Naive thymus-derived CD4-positive, alpha-beta T cell (primary cell): ENCODE measurements around the gene FIBIN. TPM values are rescaled to one million over a fixed set of nuclear protein-coding genes. Genes with fewer than 3 reads are reported as not detected.

ENCODE experiments used
- ATAC-seq: fragments of 150-1000 bp; cut with Tn5 transposase; 2 replicates; pipeline ENCODE4 v1.10.0; 2021; ENCODE audit warnings: mild to moderate bottlenecking, moderate library complexity
- CTCF ChIA-PET: fragments of 350-600 bp; sonication (Branson Sonifier 250); formaldehyde crosslinking; loops from one replicate; lab custom pipeline; 2021; ENCODE audit warnings: antibody characterized with exemption; lab: Charles Lee
- POLR2A ChIA-PET: fragments of 350-600 bp; sonication (Branson Sonifier 250); formaldehyde crosslinking; loops from one replicate; lab custom pipeline; 2021; ENCODE audit warnings: antibody characterized with exemption, inconsistent platforms; lab: Charles Lee
- DNase-seq, 9 donors: peaks; one replicate each; pipeline versions ENCODE4 v3.0.0 to v3.0.0-alpha.2; 2020 to 2022; ENCODE audit warnings: mixed read lengths in 1 of 9
- H3K27ac ChIP-seq: one replicate; pipeline ENCODE4 v1.7.0; 2013; ENCODE audit warnings: mild to moderate bottlenecking, low read depth, low read length, moderate library complexity
- H3K27me3 ChIP-seq, 2 donors: one replicate each; pipeline ENCODE4 v1.7.0; 2013; ENCODE audit warnings: low read length in 2 of 2, mild to moderate bottlenecking in 2 of 2, moderate library complexity in 2 of 2; ENCODE audit not compliant: control insufficient read depth in 2 of 2, insufficient read depth in 2 of 2
- H3K36me3 ChIP-seq, 3 experiments: 1 replicate in 2 of 3; 2 replicates in 1 of 3; pipeline ENCODE4 v1.7.0; 2013; ENCODE audit warnings: low read length in 3 of 3, mild to moderate bottlenecking in 3 of 3, moderate library complexity in 1 of 3; ENCODE audit not compliant: insufficient read depth in 3 of 3, control insufficient read depth in 2 of 3
- H3K4me1 ChIP-seq, 2 donors: one replicate each; pipeline ENCODE4 v1.7.0; 2013; ENCODE audit warnings: low read length in 2 of 2, mild to moderate bottlenecking in 2 of 2, moderate library complexity in 1 of 2; ENCODE audit not compliant: control insufficient read depth in 2 of 2, insufficient read depth in 2 of 2
- H3K4me3 ChIP-seq: 2 replicates; pipeline ENCODE4 v1.7.0; 2013; ENCODE audit warnings: mild to moderate bottlenecking, low read length
- H3K9me3 ChIP-seq, 3 experiments: 1 replicate in 2 of 3; 2 replicates in 1 of 3; pipeline ENCODE4 v1.7.0; 2013; ENCODE audit warnings: low read length in 3 of 3; ENCODE audit not compliant: control insufficient read depth in 2 of 3
- H3K27ac Mint-ChIP-seq, 9 donors: one replicate each; pipeline ENCODE4 v1.8.0; 2020 to 2022; ENCODE audit warnings: mixed read lengths in 9 of 9, mild to moderate bottlenecking in 8 of 9, moderate library complexity in 5 of 9, inconsistent platforms in 2 of 9
- H3K27me3 Mint-ChIP-seq, 5 donors: one replicate each; pipeline ENCODE4 v1.8.0; 2021 to 2022; ENCODE audit warnings: mixed read lengths in 5 of 5, mild to moderate bottlenecking in 1 of 5
- H3K36me3 Mint-ChIP-seq, 5 donors: one replicate each; pipeline ENCODE4 v1.8.0; 2020 to 2022; ENCODE audit warnings: mixed read lengths in 5 of 5, mild to moderate bottlenecking in 3 of 5, inconsistent platforms in 1 of 5
- H3K4me1 Mint-ChIP-seq, 7 donors: one replicate each; pipeline ENCODE4 v1.8.0; 2020 to 2022; ENCODE audit warnings: mixed read lengths in 7 of 7, mild to moderate bottlenecking in 3 of 7, inconsistent platforms in 1 of 7
- H3K4me3 Mint-ChIP-seq, 10 donors: one replicate each; pipeline ENCODE4 v1.8.0; 2020 to 2022; ENCODE audit warnings: mild to moderate bottlenecking in 10 of 10, mixed read lengths in 10 of 10, moderate library complexity in 6 of 10, inconsistent platforms in 2 of 10
- H3K9me3 Mint-ChIP-seq, 11 donors: one replicate each; pipeline ENCODE4 v1.8.0; 2020 to 2022; ENCODE audit warnings: mixed read lengths in 11 of 11, mild to moderate bottlenecking in 4 of 11, inconsistent platforms in 1 of 11, moderate library complexity in 1 of 11
- intact Hi-C, 2 donors: fragments of 100-400 bp; cut with micrococcal nuclease; formaldehyde crosslinking; loops; one replicate each; pipeline ENCODE4 v1.15.1; 2023
- polyA plus RNA-seq, 2 donors: library from polyadenylated mRNA; unstranded; fragments of 300-500 nt; fragmentation: Illumina TruSeq; gene quantifications; one replicate each; pipeline ENCODE4 v1.2.3, GENCODE V29; 2021
- total RNA-seq, 6 experiments: library from RNA in 5 of 6; stranded (reverse) in 5 of 6; gene quantifications; 1 replicate in 5 of 6; 2 replicates in 1 of 6; pipeline ENCODE4 v1.2.3 and lab custom pipeline; 2021 to 2026

The FIBIN gene
- total and polyA plus RNA-seq, 7 experiments from 2014 or later = not detected

DNA sequence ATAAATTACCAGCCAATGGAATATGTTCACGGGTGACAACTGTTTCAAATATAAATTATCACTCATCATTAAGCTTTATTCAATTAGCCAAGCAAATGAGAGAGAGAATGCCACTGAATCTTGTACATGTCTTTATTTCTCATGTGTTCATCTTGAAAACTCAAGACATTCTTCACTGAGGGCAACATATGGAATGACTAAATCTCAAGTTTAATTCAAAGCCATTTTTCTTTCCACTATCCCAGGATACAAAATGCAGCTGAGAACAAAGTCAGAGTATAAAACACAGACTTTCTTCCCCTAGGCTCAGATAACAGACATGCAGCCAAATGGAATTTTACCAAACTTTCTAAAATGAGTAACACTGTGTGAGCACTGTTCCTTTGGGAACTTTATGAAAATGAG is 34.7 kb downstream of the FIBIN start:
- no peak for ATAC-seq
- Histone ChIP-seq H3K27ac (no peak overlapping the region), H3K27me3 (no peaks in the 10 kb centered on the region), H3K36me3 (no peaks in the 10 kb centered on the region), H3K4me1 (no peaks in the 10 kb centered on the region), H3K9me3 (no peaks in the 10 kb centered on the region), H3K4me3 (no peak overlapping the region)
- CTCF ChIA-PET = no interaction called here
- Mint-ChIP-seq H3K27me3 (peaks cover 0 to 4% (median 0%) of the 10 kb centered on the region in 5 donors), H3K4me1 (no peaks in the 10 kb centered on the region), H3K36me3 (no peaks in the 10 kb centered on the region), H3K9me3 (peaks cover 0 to 16% (median 8%) of the 10 kb centered on the region in 11 donors), H3K27ac (no peak overlapping the region), H3K4me3 (no peak overlapping the region)
- intact Hi-C loops = no loop called here
- no peak for DNase-seq
- POLR2A ChIA-PET = no interaction called here

- no peak for ATAC-seq
- H3K27me3 Mint-ChIP-seq = peaks cover 0 to 4% (median 0%) of the 10 kb centered on the region in 5 donors
- H3K4me1 ChIP-seq = no peaks in the 10 kb centered on the region
- ChIA-PET CTCF (no interaction called here), POLR2A (no interaction called here)
- no peak overlapping the region for H3K27ac ChIP-seq
- no peaks in the 10 kb centered on the region for H3K36me3 ChIP-seq
- DNase-seq = no peak
- H3K9me3 Mint-ChIP-seq = peaks cover 0 to 29% (median 9%) of the 10 kb centered on the region in 11 donors
- no peaks in the 10 kb centered on the region for H3K36me3 Mint-ChIP-seq
- no peaks in the 10 kb centered on the region for H3K9me3 ChIP-seq
- H3K4me3 Mint-ChIP-seq = no peak overlapping the region
- H3K27ac Mint-ChIP-seq = no peak overlapping the region
- no peaks in the 10 kb centered on the region for H3K27me3 ChIP-seq
- intact Hi-C loops = no loop called here
- no peaks in the 10 kb centered on the region for H3K4me1 Mint-ChIP-seq
- H3K4me3 ChIP-seq = no peak overlapping the region
Observed at GRCh38 chr11:27029966-27030365, 36.1 kb downstream of the FIBIN start.

GRCh38 chr11:27031754-27032153 is 37.8 kb downstream of the FIBIN start:
- Mint-ChIP-seq H3K27ac (no peak overlapping the region), H3K4me1 (no peaks in the 10 kb centered on the region), H3K4me3 (no peak overlapping the region), H3K9me3 (peaks cover 0 to 36% (median 11%) of the 10 kb centered on the region in 11 donors), H3K27me3 (peaks cover 0 to 4% (median 0%) of the 10 kb centered on the region in 5 donors), H3K36me3 (no peaks in the 10 kb centered on the region)
- no peak overlapping the region for H3K4me3 ChIP-seq
- ATAC-seq (no peak), DNase-seq (no peak)
- no peaks in the 10 kb centered on the region for H3K36me3 ChIP-seq
- intact Hi-C loops = no loop called here
- H3K27me3 ChIP-seq = no peaks in the 10 kb centered on the region
- no peaks in the 10 kb centered on the region for H3K4me1 ChIP-seq
- POLR2A ChIA-PET = no interaction called here
- CTCF ChIA-PET = no interaction called here
- no peak overlapping the region for H3K27ac ChIP-seq
- no peaks in the 10 kb centered on the region for H3K9me3 ChIP-seq

DNA sequence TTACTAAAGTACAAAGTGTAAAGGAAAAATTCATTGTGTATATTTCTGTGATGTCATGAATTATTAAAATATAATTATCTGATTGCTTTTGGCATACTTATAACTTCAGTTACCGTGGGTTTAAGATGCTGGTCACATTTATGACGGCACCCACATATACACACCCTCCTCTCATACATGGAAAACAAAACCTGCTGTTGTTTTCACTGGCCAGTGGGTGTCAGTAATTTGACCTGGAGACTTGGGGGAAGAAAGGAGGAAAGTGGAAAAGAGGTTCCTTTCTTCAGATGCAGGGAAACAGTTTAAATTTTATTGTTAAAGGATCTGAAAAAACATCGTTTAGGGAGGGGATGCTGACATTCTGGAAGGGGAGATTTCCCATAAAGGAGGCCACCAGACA is 46.0 kb downstream of the FIBIN start:
- intact Hi-C loops = no loop called here
- Mint-ChIP-seq H3K36me3 (no peaks in the 10 kb centered on the region), H3K27ac (no peak overlapping the region), H3K4me3 (no peak overlapping the region), H3K4me1 (no peaks in the 10 kb centered on the region), H3K27me3 (no peaks in the 10 kb centered on the region), H3K9me3 (peaks cover 4 to 32% (median 14%) of the 10 kb centered on the region in 11 donors)
- Histone ChIP-seq H3K9me3 (peaks cover 0 to 3% (median 0%) of the 10 kb centered on the region in 3 experiments), H3K36me3 (no peaks in the 10 kb centered on the region), H3K27me3 (no peaks in the 10 kb centered on the region), H3K4me1 (no peaks in the 10 kb centered on the region), H3K4me3 (no peak overlapping the region), H3K27ac (no peak overlapping the region)
- DNase-seq (no peak), ATAC-seq (no peak)
- POLR2A ChIA-PET = no interaction called here
- CTCF ChIA-PET = interaction anchor here (0.6 kb wide), 1 partner anchor 446 kb away, joined by 6 read pairs; no protein-coding TSS in a partner anchor

DNA sequence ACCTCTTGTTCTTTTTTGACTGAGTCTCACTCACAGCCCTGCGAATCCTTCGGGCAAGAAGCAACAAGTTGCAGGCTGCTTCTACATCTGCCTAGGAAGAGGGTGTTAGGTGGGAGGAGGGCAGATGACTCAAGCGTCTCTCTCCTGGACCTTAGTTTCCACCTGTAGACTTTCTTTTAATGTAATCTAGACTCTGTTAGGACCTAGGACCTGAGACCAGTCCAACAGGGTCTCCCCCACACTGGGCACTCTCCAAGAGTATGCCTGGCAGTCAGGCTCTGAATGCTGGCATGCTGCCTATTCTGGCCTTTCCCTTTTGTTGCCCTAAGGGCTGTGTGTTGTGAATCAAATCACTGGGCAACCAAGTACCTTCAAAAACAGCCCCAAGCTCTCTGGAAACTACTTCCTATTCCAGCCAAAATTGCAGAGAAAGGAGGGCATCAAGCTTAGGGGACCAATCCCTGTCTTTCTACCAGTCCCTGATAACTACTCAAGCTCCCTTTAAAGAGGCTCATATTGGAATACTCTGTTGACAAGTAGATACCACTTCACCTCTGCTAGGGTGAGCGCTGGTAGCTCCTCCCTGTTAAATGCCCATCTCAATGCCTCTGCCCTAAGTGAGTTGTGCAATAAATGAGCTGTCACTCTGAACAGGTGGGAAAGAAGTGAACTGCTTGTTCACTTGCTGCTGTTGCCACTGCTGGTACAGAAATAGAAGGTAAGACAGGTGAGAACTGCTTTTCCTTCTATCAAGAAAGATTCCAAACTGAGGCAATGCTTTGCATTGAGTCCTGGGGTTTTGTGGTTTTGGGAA is 46.6 kb downstream of the FIBIN start, which contains the start of gene BBOX1:
Gene BBOX1 (plus strand): TSS at position 514 of the 814 bp plus-strand sequence. CDS start 14,616 bp downstream, outside the sequence.
- Mint-ChIP-seq H3K36me3 (no peaks in the 10 kb centered on the region), H3K27me3 (no peaks in the 10 kb centered on the region), H3K27ac (no peak within 1 kb of the TSS), H3K4me3 (no peak within 1 kb of the TSS), H3K9me3 (peaks cover 4 to 34% (median 18%) of the 10 kb centered on the region in 11 donors), H3K4me1 (no peaks in the 10 kb centered on the region)
- Histone ChIP-seq H3K9me3 (peaks cover 0 to 3% (median 0%) of the 10 kb centered on the region in 3 experiments), H3K27me3 (no peaks in the 10 kb centered on the region), H3K4me1 (no peaks in the 10 kb centered on the region), H3K4me3 (no peak within 1 kb of the TSS), H3K27ac (no peak within 1 kb of the TSS), H3K36me3 (no peaks in the 10 kb centered on the region)
- ATAC-seq (no peak), DNase-seq (no peak)
- ChIA-PET CTCF (no interaction called here), POLR2A (no interaction called here)
- intact Hi-C loops = no loop called here

DNA sequence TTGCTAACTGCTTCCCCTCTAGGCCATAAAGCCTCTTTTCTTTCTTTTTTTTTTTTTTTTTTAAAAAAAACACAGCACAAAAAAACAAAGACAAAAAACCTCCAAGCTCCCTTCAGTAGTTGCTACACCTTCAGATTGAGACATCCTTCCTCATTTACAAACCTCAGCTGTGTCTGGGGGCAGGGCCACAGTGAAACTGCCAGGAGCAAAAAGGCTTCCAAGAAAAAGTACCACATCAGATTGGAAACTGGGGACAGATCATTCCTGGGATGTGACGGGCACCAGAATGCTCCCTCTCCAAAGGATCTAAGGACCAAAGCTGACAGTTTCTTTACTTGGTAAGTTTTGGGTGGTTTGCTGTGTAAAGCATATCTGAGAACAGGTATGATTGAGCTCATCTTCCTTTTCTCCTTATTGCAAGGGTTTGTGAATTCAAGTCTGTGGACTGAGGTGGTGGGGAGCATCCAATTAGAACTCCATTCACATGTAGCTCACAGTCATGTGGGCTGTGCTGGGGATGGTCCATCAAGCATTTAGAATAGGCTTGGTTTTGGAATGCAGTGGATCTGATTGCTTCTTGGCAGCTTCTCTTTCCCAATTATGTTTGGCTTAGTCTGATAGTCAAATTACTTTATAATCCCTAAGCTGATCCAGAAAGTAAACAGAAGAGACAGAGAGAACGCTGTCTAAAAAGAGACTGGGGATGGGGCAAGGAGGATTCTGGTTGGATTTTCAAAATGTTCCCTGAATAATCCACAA is 47.4 kb downstream of the FIBIN start:
- Mint-ChIP-seq H3K4me1 (no peaks in the 10 kb centered on the region), H3K27me3 (no peaks in the 10 kb centered on the region), H3K9me3 (peaks cover 4 to 34% (median 18%) of the 10 kb centered on the region in 11 donors), H3K36me3 (no peaks in the 10 kb centered on the region), H3K27ac (no peak overlapping the region), H3K4me3 (no peak overlapping the region)
- no peak overlapping the region for H3K4me3 ChIP-seq
- DNase-seq = no peak
- H3K4me1 ChIP-seq = no peaks in the 10 kb centered on the region
- H3K9me3 ChIP-seq = peaks cover 0 to 3% (median 0%) of the 10 kb centered on the region in 3 experiments
- H3K36me3 ChIP-seq = no peaks in the 10 kb centered on the region
- no peak for ATAC-seq
- POLR2A ChIA-PET = no interaction called here
- CTCF ChIA-PET = no interaction called here
- H3K27ac ChIP-seq = no peak overlapping the region
- H3K27me3 ChIP-seq = no peaks in the 10 kb centered on the region
- intact Hi-C loops = no loop called here
